Measurements from ENCODE around the gene SP100.

Gene SP100

DNA sequence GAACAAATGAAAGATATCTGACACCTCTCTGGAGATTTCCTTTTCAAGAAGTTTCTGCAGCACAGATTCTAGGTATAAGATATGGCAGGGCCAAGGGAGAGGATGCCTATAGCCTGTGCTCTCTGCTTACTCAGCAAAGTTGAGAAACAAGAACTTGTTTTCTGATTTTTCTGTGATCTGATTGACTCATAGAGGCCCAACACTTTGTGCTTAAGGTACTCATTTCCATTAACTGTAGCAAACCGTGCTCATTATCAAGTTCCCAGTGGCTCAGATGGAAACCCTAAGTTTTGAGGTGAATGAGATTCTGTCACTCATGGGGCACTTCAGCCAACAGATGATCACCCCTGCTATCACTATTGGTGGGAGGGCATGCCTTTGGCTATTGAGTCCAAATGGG, 124.3 kb downstream of the SP100 start:
- no peak for DNase-seq (ENCODE audit: low read depth)
- TF ChIP-seq CTCF (conservative IDR thresholded peaks at IDR 0.05; ENCODE audit: low read depth, low read length), result no peak
- no peak overlapping the region for H3K4me3 ChIP-seq (ENCODE audit: low read depth, low read length)

DNA sequence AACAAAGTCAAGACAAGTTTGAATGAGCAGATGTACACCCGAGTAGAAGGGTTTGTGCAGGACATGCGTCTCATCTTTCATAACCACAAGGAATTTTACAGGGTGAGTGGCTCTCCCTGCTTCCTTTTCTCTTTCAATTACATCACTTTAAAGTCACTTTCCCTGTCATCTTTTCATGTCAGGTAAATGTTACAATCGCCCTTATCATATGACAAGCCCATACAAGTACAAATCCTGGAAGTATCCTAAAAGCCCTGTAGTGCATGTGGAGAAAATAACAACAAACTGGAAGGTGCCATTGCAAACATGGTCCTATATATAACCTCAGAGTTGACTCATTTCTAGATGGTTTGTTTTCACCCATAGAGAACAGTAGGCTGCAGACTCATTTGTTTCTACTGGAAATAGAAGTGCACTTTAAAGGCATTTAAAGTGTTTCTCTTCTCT, 126.0 kb downstream of the SP100 start:
- no peak for TF ChIP-seq CTCF (conservative IDR thresholded peaks at IDR 0.05; ENCODE audit: low read depth, low read length)
- DNase-seq (ENCODE audit: low read depth), result peak; percentile 66
- H3K4me3 ChIP-seq (ENCODE audit: low read depth, low read length), result no peak overlapping the region

DNA sequence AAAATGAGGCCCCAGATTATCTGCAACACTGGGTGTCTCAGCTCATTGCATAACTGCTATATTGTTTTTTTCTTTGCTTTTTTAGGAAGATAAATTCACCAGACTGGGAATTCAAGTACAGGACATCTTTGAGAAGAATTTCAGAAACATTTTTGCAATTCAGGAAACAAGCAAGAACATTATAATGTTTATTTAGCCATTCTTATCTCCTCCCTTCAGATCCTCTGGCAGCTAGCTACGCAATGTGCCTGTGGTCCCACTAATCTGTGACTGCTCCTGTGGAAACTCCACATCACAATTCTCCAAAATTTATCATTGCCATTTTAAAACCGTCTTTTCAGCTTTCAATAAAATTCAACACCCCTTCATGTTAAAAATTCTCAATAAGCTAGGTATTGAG, 126.8 kb downstream of the SP100 start:
- no peak for TF ChIP-seq CTCF (conservative IDR thresholded peaks at IDR 0.05; ENCODE audit: low read depth, low read length)
- peak; percentile 77 for DNase-seq (ENCODE audit: low read depth)
- H3K4me3 ChIP-seq (ENCODE audit: low read depth, low read length), result no peak overlapping the region

DNA sequence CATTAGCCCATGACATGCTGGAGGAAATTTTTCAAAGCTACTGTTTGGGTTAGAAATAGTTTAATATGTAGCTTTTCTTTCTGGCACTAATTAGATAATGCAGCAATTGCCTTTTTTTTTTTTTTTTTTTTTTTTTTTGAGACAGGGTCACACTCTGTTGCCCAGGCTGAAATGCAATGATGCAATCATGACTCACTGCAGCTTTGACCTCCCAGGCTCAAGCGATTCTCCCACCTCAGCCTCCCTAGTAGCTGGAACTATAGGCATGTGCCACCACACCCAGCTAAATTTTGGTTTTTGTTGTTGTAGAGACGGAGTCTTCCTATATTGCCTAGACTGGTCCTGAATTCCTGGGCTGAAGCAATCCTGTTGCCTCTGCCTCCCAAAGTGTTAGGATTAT, 136.2 kb downstream of the SP100 start:
- no peak for DNase-seq (ENCODE audit: low read depth)
- TF ChIP-seq CTCF (conservative IDR thresholded peaks at IDR 0.05; ENCODE audit: low read depth, low read length), result no peak
- no peak overlapping the region for H3K4me3 ChIP-seq (ENCODE audit: low read depth, low read length)

GRCh38 chr2:230557065-230557464, 141.1 kb downstream of the SP100 start:
- no peak for DNase-seq (ENCODE audit: low read depth)
- TF ChIP-seq CTCF (conservative IDR thresholded peaks at IDR 0.05; ENCODE audit: low read depth, low read length), result no peak
- no peak overlapping the region for H3K4me3 ChIP-seq (ENCODE audit: low read depth, low read length)

DNA sequence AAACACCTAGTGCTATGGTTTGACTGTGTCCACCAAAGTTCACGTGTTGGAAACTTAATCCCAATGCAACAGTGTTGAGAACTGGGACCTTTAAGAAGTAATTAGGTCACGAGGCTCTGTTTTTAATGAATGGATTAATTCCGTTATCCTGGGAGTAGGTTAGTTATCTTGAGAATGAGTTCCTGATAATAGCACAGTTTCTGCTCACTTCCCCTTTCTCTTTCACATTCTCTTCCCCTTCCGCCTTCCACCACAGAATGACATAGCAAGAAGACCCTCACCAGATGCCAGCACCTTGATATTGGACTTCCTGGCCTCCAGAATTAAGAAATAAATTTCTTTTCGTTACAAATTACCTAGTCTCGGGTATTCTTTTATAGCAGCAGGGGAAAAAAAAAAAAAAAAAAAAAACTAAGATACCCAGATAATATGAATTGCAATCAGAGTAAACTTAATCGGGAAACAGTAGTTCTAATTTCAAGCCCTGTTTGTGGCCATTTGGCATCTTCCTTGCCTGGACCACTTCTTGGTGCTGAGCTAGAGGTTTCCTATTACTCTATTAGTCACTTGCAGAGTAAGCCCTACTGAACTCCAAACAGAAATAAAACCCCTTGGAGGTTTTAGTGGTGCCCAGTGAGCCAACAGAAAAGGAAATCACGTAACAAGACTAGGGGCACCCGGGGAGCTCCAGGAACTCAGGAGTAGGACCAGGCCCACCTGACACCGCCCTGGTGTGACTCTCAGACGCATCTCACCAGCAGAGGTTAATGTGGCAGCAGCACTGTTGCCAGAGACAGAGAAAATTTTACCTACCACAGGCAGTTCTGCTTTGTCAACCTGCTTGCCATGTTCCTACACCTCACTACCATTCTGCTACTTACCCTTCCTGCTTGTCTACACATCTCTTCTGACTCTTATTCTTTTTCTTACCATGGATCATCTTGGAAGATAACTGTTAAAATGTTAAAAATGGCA, 149.1 kb downstream of the SP100 start:
- DNase-seq (ENCODE audit: low read depth), result peak; percentile 68
- H3K4me3 ChIP-seq (ENCODE audit: low read depth, low read length), result no peak overlapping the region
- TF ChIP-seq CTCF (conservative IDR thresholded peaks at IDR 0.05; ENCODE audit: low read depth, low read length), result no peak

- no peak for TF ChIP-seq CTCF (conservative IDR thresholded peaks at IDR 0.05; ENCODE audit: low read depth, low read length)
- H3K4me3 ChIP-seq (ENCODE audit: low read depth, low read length), result no peak overlapping the region
- DNase-seq (ENCODE audit: low read depth), result no peak
Observed at GRCh38 chr2:230569298-230569697, 153.3 kb downstream of the SP100 start.

Measured in choroid plexus epithelial cell (primary cell).